Body of pancreas (tissue), 4 donors: ENCODE data around the gene SERPINH1. TPM values are rescaled to one million over a fixed set of nuclear protein-coding genes. Genes with fewer than 3 reads are reported as not detected.

Source experiments
- ATAC-seq: fragments of 150-250 bp; one replicate; pipeline ENCODE4 v1.9.1; 2016
- DNase-seq, 4 donors: peaks; one replicate each; pipeline ENCODE4 v3.0.0-alpha.2; 2019
- H3K27ac ChIP-seq, 4 donors: fragments of 200-600 bp; sonication (generic); 1 replicate in 3 of 4; 2 replicates in 1 of 4; pipeline versions ENCODE4 v1.5.1 to v1.6.1; 2016 to 2019; ENCODE audit warnings: mild to moderate bottlenecking in 1 of 4, mixed read lengths in 1 of 4, moderate library complexity in 1 of 4
- H3K27me3 ChIP-seq, 2 donors: fragments of 200-600 bp; sonication (generic); one replicate each; pipeline ENCODE4 v1.6.0; 2016; ENCODE audit warnings: mild to moderate bottlenecking in 1 of 2
- H3K36me3 ChIP-seq, 2 donors: fragments of 200-600 bp; sonication (generic); replicated peaks in 1 of 2; 2 replicates each; pipeline ENCODE4 v1.5.1; 2016; ENCODE audit warnings: low read depth in 2 of 2; ENCODE audit not compliant: insufficient read depth in 1 of 2
- H3K4me1 ChIP-seq: fragments of 200-600 bp; sonication (generic); one replicate; pipeline ENCODE4 v1.6.0; 2016
- H3K4me3 ChIP-seq, 2 donors: fragments of 200-600 bp; sonication (generic); 1 replicate in 1 of 2; 2 replicates in 1 of 2; pipeline ENCODE4 v1.5.1; 2016 to 2019
- H3K9me3 ChIP-seq, 3 donors: fragments of 200-600 bp; sonication (generic); 1 replicate in 2 of 3; 2 replicates in 1 of 3; pipeline ENCODE4 v1.5.1; 2016
- CTCF ChIP-seq, 7 experiments: fragments of 450-650 bp in 4 of 7; fragments of 200-600 bp in 3 of 7; sonication (generic) in 3 of 7; IDR thresholded peaks; one replicate each; pipeline ENCODE4 v1.5.1; 2016 to 2019; ENCODE audit warnings: antibody characterized with exemption in 7 of 7
- POLR2A ChIP-seq, 3 donors: fragments of 450-650 bp; IDR thresholded peaks; one replicate each; pipeline ENCODE4 v1.6.1; 2016; ENCODE audit warnings: antibody characterized with exemption in 3 of 3, mild to moderate bottlenecking in 2 of 3
- WGBS, 2 donors: methylation state at CpG; one replicate each; pipeline ENCODE4 v1.1.5; 2017; 5-methylcytosine and 5-hydroxymethylcytosine counted together
- intact Hi-C: fragments of 100-400 bp; cut with DNase I; formaldehyde crosslinking; loops from one replicate; pipeline ENCODE4 v1.15.1; 2023
- total RNA-seq, 2 donors: library from RNA; depleted of rRNA; stranded (reverse); fragments of >200 nt; gene quantifications; one replicate each; pipeline ENCODE4 v1.1.0, GENCODE V29; 2016

Gene SERPINH1
- total RNA-seq, 2 donors from 2014 or later: 78.3 to 166 TPM

- Histone ChIP-seq H3K4me3 (no peak overlapping the region), H3K4me1 (peaks cover 41% of the 10 kb centered on the region), H3K9me3 (no peaks in the 10 kb centered on the region), H3K27me3 (no peaks in the 10 kb centered on the region), H3K27ac (no peak overlapping the region), H3K36me3 (no peaks in the 10 kb centered on the region)
- ATAC-seq (no peak), DNase-seq (no peak)
- TF ChIP-seq CTCF (IDR thresholded peaks at IDR 0.05) (no peak), POLR2A (IDR thresholded peaks at IDR 0.05) (no peak)
- WGBS, 2 donors: 77 to 86% methylated on average over 1 to 3 of the region's 3 CpGs
- intact Hi-C loops: no loop called here
Observed at GRCh38 chr11:75518204-75518549, 43.9 kb upstream of the SERPINH1 start.

GRCh38 chr11:75518771-75519653, 43.0 kb upstream of the SERPINH1 start:
- H3K4me1 ChIP-seq: peaks cover 41% of the 10 kb centered on the region
- ATAC-seq (no peak), DNase-seq (no peak)
- intact Hi-C loops: no loop called here
- H3K4me3 ChIP-seq: no peak overlapping the region
- TF ChIP-seq CTCF (IDR thresholded peaks at IDR 0.05) (no peak), POLR2A (IDR thresholded peaks at IDR 0.05) (no peak)
- no peak overlapping the region for H3K27ac ChIP-seq
- no peaks in the 10 kb centered on the region for H3K9me3 ChIP-seq
- H3K27me3 ChIP-seq: no peaks in the 10 kb centered on the region
- no peaks in the 10 kb centered on the region for H3K36me3 ChIP-seq
- 64 to 77% methylated on average over 9 of the region's 9 CpGs for WGBS, 2 donors

- intact Hi-C loops: no loop called here
- H3K27me3 ChIP-seq: no peaks in the 10 kb centered on the region
- no peak overlapping the region for H3K4me3 ChIP-seq
- H3K4me1 ChIP-seq: peaks cover 48% of the 10 kb centered on the region
- H3K9me3 ChIP-seq: no peaks in the 10 kb centered on the region
- no peak for ATAC-seq
- H3K27ac ChIP-seq: no peak overlapping the region
- no peak for TF ChIP-seq POLR2A (IDR thresholded peaks at IDR 0.05)
- no peaks in the 10 kb centered on the region for H3K36me3 ChIP-seq
- 66 to 80% methylated on average over 5 to 7 of the region's 7 CpGs for WGBS, 2 donors
- no peak for DNase-seq
Observed at GRCh38 chr11:75520688-75521087, 41.4 kb upstream of the SERPINH1 start.

- Histone ChIP-seq H3K27ac (peak overlapping the region in 2 of 4 donors; percentile 23 to 77), H3K27me3 (no peaks in the 10 kb centered on the region), H3K9me3 (no peaks in the 10 kb centered on the region), H3K4me1 (peaks cover 53% of the 10 kb centered on the region), H3K4me3 (no peak overlapping the region), H3K36me3 (no peaks in the 10 kb centered on the region)
- intact Hi-C loops: no loop called here
- TF ChIP-seq CTCF (IDR thresholded peaks at IDR 0.05): no peak
- TF ChIP-seq POLR2A (IDR thresholded peaks at IDR 0.05): no peak
- WGBS, 2 donors: 69 to 75% methylated on average over 6 to 7 of the region's 7 CpGs
- ATAC-seq (no peak), DNase-seq (no peak)
Observed at GRCh38 chr11:75522286-75523044, 39.6 kb upstream of the SERPINH1 start.

GRCh38 chr11:75523189-75523588, 38.9 kb upstream of the SERPINH1 start:
- WGBS, 2 donors: 26 to 34% methylated on average over 2 to 5 of the region's 5 CpGs
- no peak overlapping the region for H3K4me3 ChIP-seq
- peak overlapping the region; percentile 17 to 77 (median 36) for H3K27ac ChIP-seq

More at GRCh38 chr11:75523189-75523588, 38.9 kb upstream of the SERPINH1 start:
- Histone ChIP-seq H3K36me3 (no peaks in the 10 kb centered on the region), H3K4me1 (peaks cover 46% of the 10 kb centered on the region), H3K27me3 (no peaks in the 10 kb centered on the region), H3K9me3 (no peaks in the 10 kb centered on the region)
- ATAC-seq (no peak), DNase-seq (peak in 3 of 4 donors; percentile 23 to 39 (median 36))
- intact Hi-C loops: no loop called here
- no peak for TF ChIP-seq POLR2A (IDR thresholded peaks at IDR 0.05)
- no peak for TF ChIP-seq CTCF (IDR thresholded peaks at IDR 0.05)
